C4-2B (cell line): ENCODE results near the gene GNAL.

ENCODE experiments used
- CTCF ChIP-seq: fragments of 450-650 bp; conservative IDR thresholded peaks from 2 replicates; pipeline ENCODE4 v1.5.1; 2017; ENCODE audit warnings: mild to moderate bottlenecking
- ZFX ChIP-seq: fragments of 450-650 bp; IDR thresholded peaks from 2 replicates; pipeline ENCODE4 v1.6.1; 2017

- TF ChIP-seq CTCF (no peak), ZFX (no peak)
Observed at GRCh38 chr18:11800566-11801334, 111.7 kb downstream of the GNAL start.
